NB4 (cell line): ENCODE results near the gene RBBP8NL.
"Not testable (repeated sequence)": the region's sequence is repeated elsewhere in the genome, so short reads cannot be mapped to it uniquely, and the experiment has no call there.

Experiments used
- DNase-seq: peaks from one replicate; pipeline ENCODE4 v3.0.0; 2010; ENCODE audit warnings: low read depth
- H3K4me3 ChIP-seq: one replicate; pipeline ENCODE4 v1.5.1; 2011; ENCODE audit warnings: mild to moderate bottlenecking, low read depth, low read length, moderate library complexity
- MYC ChIP-seq: IDR thresholded peaks from 2 replicates; pipeline ENCODE4 v1.6.1; 2011; ENCODE audit warnings: low read depth, low read length
- POLR2A ChIP-seq: IDR thresholded peaks from 2 replicates; pipeline ENCODE4 v1.6.1; 2011; ENCODE audit warnings: mild to moderate bottlenecking; ENCODE audit not compliant: insufficient read length; ENCODE audit errors: extremely low read depth
- TF ChIP-seq, protein P1 (sequence below): IDR thresholded peaks from 2 replicates; pipeline ENCODE4 v1.6.1; 2011; ENCODE audit warnings: low read depth, low read length
- TF ChIP-seq, protein P2 (sequence below): IDR thresholded peaks from one replicate; pipeline ENCODE4 v1.5.1; 2012; ENCODE audit warnings: low read depth, low read length

RBBP8NL gene

DNA sequence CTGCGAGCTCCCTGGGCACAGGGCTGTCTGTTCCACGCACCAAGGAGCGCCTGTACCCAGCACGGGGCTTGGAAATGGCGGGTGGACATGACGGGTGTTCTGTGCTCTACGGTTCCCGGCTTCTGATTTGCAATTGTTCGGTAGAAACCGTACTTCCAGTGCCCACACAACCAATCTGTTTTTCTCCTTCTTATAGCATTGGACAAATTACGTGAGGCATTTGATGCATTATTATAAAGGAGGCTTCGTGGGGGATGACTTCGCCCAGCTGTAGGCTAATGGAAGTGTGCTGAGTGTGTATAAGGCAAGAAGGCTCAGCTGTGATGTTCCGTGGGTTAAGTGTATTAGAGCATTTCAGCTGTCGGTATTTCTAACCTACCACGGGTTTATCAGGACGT is 50.3 kb downstream of the RBBP8NL start:
- H3K4me3 ChIP-seq = no peak overlapping the region
- DNase-seq = no peak
- TF ChIP-seq, protein P1, sequence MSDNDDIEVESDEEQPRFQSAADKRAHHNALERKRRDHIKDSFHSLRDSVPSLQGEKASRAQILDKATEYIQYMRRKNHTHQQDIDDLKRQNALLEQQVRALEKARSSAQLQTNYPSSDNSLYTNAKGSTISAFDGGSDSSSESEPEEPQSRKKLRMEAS = no peak
- no peak for TF ChIP-seq MYC
- TF ChIP-seq, protein P2, sequence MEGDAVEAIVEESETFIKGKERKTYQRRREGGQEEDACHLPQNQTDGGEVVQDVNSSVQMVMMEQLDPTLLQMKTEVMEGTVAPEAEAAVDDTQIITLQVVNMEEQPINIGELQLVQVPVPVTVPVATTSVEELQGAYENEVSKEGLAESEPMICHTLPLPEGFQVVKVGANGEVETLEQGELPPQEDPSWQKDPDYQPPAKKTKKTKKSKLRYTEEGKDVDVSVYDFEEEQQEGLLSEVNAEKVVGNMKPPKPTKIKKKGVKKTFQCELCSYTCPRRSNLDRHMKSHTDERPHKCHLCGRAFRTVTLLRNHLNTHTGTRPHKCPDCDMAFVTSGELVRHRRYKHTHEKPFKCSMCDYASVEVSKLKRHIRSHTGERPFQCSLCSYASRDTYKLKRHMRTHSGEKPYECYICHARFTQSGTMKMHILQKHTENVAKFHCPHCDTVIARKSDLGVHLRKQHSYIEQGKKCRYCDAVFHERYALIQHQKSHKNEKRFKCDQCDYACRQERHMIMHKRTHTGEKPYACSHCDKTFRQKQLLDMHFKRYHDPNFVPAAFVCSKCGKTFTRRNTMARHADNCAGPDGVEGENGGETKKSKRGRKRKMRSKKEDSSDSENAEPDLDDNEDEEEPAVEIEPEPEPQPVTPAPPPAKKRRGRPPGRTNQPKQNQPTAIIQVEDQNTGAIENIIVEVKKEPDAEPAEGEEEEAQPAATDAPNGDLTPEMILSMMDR = no peak
- no peak for TF ChIP-seq POLR2A

DNA sequence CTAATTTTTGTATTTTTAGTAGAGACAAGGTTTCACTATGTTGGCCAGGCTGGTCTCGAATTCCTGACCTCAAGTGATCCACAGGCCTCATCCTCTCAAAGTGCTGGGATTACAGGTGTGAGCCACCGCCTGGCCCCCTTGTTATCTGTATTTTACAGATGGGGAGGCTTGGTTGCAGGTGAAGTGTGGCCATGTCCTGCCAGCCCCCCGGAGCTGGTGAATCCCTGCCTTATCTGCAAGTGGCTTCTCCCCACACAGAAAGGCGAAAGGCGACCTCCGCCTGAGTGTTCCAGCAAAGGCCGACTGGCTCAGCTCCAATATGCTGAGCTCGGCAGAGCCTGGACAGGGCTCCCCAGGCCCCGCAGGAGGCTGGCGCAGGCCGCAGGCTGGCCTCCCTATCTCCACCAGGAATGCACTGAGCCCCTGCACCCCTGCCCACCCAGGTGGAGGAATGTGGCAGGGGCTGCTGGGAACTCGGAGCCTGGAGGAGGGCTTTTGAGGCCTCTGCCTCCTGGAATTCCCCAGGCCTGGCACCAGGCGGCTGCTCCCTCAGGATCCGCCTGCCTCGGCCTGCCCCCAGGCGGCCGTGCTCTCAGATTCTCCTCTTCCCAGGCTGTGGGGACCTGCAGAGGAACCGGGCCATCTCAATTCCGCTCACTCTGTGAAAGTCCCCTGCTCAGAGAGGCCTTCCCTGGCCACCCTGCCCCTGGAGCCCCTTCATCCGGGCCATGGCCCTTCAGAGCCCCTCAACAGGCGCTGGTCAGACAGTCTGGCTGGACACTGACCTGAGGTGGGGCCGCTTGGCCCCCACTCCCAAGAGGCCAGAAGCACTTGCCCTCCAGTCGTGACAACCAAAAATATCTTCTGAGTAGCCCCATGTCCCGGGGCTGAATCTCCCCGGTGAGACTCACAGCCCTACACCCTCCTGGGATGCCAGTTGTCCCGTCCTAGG is 51.0 kb downstream of the RBBP8NL start:
- no peak overlapping the region for H3K4me3 ChIP-seq
- TF ChIP-seq POLR2A = no peak
- TF ChIP-seq, protein P2 = no peak
- TF ChIP-seq MYC = no peak
- TF ChIP-seq, protein P1 = no peak
- no peak for DNase-seq

DNA sequence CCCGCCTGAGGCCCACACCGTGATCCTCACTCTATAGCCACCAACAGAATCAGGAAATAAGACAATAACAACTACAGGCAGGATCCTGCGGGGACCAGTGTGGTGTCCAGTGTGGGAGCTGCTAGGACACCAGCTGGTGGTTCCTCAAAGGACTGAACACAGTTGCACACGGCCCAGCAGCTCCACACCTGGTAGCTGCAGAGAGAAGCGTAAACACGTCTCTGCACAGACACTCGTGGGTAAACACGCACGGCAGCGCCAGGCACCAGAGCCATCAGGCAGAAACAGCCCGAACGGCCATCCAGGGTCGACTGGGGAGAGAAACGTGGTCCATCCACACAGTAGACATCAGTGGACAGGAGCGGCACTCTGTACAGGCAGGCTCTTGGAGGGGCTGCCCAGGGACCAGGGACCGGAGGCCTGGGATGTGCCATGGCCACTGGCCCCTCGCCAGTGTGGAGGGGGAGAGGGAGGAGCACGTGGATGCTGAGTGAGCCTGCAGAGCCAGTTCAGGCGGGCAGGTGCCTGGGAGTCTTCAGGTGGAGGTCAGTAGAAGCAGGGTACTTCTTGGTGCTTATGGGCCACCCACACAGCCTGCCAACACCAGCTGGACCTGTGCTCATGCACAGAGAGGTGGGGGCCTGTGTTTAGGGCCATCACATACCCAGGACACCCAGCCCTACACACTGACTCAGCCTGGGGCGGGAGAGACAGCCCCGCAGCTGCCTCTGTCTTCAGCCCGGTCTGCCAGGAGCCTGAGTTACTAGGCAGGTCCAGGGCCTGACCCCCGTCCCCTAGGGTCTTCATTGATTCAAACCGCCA is 52.8 kb downstream of the RBBP8NL start:
- TF ChIP-seq POLR2A (no peak), MYC (no peak)
- TF ChIP-seq, protein P2 = no peak
- TF ChIP-seq, protein P1 = no peak
- no peak for DNase-seq
- H3K4me3 ChIP-seq = no peak overlapping the region

DNA sequence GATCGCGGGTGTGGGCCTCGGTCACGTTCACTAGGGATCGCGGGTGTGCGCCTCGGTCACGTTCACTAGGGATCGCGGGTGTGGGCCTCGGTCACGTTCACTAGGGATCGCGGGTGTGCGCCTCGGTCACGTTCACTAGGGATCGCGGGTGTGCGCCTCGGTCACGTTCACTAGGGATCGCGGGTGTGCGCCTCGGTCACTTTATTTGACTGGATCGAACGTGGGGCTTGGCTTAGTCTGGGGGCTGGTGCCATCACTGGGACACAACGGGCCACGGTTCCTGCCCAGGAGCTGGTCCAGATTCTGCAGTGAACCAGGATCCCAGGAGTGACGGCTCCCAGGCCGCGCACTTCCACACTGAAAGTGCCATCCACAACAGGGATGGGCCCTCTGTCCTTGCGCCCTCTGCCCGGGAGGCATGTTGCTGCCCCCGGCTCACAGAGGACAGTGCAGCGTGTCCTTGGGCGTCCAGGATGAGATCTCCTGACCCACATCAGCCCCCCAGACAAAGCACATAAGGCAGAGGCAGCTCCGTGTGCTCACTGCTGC is 53.6 kb downstream of the RBBP8NL start:
- not testable (repeated sequence) for DNase-seq, H3K4me3 ChIP-seq

DNA sequence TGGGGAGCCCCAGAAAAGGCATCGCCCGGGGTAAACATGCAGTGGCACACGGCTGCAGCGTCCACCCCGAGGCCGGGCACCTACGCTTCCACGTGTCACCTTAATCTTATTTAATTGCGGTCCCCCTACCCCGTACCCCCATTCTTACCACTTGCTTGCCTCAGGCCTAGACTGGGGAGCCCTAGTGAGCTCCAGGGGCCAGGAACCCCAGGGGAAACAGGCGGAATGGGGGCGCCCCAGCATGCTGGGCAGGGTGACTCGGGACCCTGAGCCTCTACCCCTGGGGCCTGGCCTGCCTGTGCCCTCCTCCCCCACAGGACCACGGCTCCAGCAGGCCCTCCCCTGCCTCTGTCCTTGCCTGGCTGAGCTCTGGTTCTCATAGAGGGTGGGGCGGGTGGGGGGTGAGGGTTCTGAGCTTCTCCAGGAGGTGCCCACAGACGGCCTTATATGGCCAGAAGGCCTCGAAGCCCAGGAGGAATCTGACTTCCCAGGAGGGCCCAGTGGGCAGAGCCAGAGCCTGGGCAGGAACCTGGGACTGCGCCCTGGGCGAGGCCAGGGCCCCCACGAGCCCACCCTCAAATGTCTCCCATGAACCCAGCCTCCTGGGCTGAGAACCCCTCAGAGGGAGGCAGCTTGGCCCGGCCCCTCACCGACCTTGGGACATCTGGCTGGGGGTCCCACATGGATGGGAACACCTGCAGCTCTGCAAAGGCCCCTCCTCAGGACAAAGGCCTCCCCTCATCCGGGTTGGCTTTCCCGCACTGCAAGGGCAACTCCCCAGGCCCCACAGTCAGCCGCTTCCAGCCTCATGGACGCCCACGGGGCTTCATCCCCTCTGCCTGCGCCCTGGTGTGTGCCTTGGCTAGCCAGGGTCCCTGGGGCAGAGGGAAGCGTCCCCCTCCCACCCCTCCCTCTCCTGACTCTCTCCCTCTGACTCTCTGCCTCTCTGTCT is 55.0 kb downstream of the RBBP8NL start:
- H3K4me3 ChIP-seq = no peak overlapping the region
- no peak for DNase-seq
- TF ChIP-seq MYC (no peak), POLR2A (no peak)
- TF ChIP-seq, protein P1 = no peak
- TF ChIP-seq, protein P2 = no peak
